Measurements from ENCODE around the gene DTX3.
"Not testable (repeated sequence)": the region's sequence is repeated elsewhere in the genome, so short reads cannot be mapped to it uniquely, and the experiment has no call there.

Gene DTX3

DNA sequence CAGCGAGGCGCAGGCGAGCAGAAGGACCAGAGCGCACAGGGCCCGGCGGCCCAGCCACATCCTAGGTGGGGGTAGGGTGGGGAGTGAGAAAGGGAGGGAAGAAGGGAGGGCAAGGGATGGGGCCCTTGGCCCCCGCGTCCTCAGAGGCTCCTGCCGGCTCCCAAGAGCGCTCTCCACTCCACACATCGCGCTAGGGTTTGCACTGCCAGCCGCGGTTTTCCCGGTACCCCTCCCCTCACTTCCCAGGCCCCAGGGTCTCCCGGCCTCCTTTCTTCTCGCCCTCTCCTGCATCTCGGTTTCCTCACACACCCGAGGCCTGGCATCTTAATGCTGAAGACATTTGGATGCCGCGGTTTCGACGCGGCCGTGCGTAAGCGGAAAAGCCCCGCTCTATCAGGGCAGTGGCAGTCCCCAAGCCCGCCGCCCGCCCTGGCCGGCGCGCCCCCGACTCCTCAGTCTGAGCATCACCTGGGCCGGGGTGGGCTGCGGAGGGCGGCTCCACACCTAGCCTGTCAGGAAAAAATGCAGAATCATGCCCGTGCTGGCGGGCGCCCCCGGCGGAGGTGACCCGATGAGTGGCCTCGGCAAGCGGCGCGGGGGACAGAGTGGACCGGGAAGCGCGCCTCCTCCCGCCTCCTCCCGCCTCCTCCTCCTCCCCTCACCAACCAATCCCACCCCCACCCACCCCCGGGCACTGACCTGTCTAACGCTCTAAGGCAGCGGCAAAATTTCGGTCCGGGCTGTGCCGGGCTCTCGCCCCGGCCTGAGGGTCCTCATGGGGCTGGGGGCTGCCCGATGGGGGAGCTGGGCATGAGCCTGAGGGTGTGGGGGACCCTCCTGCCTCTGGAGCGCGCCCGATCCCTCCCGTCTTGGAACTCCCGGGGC is 27.7 kb downstream of the DTX3 start:
- DNase-seq (ENCODE audit: low spot score) = peak; percentile 27

DNA sequence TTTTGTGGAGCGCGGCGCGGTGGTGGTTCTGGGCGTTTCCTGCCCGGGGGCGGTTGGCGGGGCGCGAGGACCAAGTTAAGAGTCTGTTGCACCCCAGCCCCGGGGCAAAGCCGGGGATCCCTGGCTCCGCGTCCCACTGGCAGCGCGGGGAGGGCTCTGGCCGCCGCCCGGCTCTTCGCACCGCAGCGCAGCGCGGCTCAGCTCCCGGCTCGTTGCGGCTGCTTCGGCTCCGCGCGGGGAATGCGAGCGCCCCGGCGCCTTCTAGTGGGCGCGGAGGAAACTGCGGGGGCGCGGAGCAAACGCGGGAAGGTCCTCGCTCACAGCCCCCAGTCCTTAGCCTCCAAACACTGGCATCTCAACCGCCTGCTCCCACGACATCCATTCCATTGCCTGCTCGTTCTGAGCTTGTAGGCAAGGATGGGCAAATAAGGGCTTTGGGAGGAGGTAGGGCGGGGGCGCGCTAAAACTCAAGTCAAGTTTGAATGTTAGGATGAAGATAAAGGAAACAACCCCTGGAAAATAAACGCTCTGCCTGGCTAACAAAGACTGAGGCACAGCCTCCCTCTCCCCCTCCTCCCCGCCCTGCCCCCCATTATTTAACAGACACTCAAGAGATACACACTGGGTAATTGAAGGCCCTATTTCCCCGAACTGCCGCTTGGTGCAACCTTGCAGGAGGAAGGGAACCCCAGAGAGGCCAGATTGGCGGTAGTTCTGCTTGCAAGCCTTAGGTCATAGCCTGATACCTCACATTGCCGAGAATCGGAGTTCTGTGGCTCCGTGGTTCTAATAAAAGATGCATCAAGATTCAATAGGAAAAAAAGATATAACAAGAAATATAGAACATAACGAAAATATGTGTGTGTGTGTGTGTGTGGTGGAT is 28.6 kb downstream of the DTX3 start, which contains the start of gene B4GALNT1:
Gene B4GALNT1, minus strand, starts transcription at position 244 of the 883 bp plus-strand sequence. CDS start 1,069 bp downstream, outside the sequence.
- peak; percentile 85 for DNase-seq (ENCODE audit: low spot score)

DNA sequence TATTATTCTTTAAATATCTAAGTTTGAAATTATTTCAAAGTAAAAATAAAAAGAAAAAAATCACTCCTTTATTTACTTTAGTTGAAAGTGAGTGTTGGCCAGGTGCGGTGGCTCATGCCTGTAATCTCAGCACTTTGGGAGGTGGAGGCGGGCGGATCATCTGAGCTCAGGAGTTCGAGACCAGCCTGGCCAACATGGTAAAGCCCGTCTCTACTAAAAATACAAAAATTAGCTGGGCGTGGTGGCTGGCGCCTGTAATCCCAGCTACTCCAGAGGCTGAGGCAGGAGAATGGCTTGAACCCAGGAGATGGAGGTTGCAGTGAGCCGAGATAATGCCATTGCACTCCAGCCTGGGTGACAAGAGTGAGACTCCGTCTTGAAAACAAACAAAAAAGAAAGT is 32.1 kb downstream of the DTX3 start:
- DNase-seq (ENCODE audit: low spot score) = not testable (repeated sequence)

DNA sequence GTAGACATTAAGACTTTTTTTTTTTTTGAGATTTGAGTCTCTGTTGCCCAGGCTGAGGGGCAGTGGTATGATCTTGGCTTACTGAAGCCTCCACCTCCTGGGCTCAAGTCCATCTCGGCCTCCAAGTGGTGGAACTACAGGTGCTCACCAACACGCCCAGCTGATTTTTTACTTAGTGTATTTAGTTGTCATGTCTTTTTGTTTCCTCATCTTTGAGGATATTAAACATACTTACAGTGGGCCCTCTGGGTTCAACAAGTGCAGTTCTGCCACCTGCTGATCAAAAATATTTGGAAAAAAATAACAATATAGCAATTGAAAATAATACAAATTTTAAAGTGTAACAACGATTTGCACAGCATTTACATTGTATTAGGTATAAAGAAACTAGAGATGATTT is 32.7 kb downstream of the DTX3 start:
- peak; percentile 51 for DNase-seq (ENCODE audit: low spot score)

DNA sequence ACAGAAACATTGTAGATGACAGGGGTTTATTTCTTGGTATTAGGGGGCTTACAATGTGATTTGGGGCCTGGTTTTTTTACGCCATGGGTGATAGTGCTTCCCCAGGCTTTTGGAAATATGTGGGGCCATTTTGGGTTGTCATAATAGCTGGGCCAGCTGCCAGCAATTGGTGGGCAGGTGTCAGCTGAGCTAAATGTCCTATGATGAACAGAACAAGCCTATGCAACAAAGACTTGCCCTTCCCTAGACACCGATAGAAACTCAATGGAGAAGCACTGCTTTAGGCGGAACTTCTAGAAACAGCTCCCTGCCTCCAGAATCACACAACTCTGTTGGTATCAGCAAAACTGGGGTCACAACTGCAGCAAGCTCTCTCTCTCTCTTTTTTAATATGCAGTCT is 33.5 kb downstream of the DTX3 start:
- DNase-seq (ENCODE audit: low spot score) = no peak

DNA sequence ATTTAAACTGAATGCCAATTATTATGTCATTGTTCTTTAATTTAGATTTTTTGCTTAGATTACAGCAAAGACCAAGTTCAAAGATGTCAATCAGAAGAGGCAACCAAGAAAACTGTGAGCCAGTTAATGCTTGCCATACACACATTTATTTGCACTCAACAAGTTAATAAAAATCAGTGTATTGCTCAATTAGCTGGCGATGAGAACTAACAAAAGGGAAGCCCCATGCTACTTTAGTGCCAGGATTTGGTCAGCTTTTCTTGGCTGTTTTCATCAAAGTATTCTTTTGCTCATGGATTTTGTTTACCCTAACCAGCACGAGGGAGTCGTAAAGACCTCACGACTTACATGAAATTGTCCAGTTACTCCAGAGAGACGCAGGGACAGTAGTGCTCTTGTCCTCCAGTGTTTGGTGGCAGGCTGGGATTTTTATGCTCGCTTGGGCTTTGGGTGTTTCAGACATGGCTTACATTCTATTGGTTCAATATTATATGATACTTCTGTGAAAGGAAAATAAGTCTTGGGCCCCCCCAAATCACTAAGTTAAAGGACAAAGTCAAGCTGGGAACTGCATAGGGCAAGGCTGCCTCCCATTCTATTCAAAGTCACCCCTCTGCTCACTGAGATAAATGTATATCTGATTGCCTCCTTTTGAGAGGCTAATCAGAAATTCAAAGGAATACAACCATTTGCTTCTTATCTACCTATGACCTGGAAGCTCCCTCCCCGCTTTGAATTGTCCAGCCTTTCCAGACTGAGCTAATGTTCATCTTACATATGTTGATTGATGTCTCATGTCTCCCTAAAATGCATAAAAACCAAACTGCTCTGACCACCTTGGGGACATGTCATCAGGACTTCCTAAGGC is 35.8 kb downstream of the DTX3 start:
- DNase-seq (ENCODE audit: low spot score) = no peak

DNA sequence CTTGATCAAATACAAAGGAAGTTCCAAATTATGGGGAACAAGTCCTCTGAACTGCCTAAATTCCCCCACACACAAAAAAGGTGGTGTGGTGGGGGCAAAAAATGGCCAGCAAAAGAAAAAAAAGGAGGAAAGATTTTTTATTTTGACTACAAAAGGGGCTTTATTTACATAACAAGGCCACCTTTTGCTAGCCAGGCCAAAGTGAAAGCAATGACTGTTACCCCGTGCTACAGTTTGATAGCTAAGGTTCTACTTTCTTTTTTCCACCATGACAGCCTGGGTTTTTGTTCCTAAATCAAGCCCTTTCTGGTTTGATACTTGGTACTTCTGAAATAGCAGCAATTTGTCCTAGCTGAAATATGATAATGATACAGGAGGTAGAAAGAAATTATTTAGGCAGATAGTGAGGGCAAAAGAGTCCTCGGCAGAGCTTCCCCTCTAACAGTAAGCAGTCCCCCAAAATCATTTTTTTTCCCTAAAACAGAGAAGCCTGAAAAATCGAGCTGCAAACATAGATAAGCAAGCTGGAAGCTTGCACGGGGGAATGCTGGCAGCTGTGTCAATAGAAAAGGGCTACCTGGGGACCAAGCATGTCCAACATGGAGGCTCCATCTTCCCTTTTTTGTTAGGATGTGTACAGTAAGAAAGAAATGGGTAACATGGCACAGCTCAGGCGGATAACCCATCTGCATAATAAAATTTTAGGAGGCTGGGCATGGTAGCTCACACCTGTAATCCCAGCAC is 37.2 kb downstream of the DTX3 start:
- DNase-seq (ENCODE audit: low spot score) = no peak

DNA sequence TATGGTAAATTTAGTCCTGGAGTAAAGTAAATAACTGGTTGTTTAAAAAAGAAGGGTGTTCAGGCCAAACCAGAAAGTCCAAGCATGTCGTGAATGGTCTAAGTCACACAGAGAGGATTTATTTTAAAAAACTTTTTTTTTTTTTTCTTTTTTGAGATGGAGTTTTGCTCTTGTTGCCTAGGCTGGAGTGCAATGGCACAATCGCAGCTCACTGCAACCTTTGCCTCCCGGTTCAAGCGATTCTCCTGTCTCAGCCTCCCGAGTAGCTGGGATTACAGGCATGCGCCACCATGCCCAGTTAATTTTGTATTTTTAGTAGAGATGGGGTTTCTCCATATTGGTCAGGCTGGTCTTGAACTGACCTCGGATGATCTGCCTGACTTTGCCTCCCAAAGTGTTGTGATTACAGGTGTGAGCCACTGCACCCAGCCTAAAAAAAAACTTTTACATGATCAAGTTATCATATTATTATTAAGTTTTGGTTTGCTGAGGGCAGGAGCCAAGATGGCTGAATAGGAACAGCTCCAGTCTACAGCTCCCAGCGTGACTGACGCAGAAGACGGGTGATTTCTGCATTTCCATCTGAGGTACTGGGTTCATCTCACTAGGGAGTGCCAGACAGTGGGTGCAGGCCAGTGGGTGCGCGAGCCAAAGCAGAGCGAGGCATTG is 41.5 kb downstream of the DTX3 start:
- peak; percentile 50 for DNase-seq (ENCODE audit: low spot score)

DNA sequence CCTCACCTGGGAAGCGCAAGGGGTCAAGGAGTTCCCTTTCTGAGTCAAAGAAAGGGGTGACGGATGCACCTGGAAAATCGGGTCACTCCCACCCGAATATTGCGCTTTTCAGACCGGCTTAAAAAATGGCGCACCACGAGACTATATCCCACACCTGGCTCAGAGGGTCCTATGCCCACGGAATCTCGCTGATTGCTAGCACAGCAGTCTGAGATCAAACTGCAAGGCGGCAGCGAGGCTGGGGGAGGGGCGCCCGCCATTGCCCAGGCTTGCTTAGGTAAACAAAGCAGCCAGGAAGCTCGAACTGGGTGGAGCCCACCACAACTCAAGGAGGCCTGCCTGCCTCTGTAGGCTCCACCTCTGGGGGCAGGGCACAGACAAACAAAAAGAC is 42.0 kb downstream of the DTX3 start:
- not testable (repeated sequence) for DNase-seq (ENCODE audit: low spot score)

DNA sequence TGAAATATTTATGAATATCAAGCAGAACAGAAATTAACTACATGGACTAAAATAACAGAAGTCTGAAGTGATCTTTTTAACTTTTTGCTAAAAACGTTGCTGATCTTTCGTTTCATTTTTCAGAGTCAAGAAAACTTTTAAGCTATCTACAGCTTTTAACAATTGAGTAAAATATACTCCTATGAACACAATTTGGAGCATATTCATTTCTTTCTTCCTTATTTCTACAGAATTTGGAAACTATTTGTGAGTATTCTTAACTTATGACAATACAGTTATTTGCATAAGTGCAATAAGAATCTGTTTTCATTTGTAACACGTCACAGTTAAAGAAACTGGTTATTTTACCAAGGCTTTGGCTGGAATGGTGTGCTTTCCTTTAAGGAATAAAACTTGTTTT is 49.4 kb downstream of the DTX3 start:
- no peak for DNase-seq (ENCODE audit: low spot score)

DNA sequence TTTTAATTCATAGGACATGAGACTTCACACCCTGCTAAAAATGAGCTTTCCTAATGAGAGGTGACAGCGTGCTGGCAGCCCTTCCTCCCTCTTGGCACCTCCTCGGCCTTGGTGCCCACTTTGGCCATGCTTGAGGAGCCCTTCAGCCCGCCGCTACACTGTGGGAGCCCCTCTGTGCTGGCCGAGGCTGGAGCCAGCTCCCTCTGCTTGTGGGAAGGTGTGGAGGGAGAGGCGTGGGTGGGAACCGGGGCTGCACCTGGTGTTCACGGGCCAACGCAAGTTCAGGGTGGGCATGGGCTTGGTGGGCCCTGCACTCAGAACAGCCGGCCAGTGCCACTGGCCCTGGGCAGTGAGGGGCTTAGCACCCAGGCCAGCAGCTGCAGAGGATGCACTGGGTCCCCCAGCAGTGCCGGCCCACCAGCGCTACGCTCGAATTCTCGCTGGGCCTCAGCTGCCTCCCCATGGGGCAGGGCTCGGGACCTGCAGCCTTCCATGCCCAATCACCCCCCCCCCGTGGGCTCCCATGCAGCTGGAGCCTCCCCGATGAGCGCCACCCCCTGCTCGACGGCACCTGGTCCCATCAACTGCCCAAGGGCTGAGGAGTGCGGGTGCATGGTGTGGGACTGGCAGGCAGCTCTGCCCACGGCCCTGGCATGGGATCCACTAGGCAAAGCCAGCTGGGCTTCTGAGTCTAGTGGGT is 51.1 kb downstream of the DTX3 start:
- no peak for DNase-seq (ENCODE audit: low spot score)

DNA sequence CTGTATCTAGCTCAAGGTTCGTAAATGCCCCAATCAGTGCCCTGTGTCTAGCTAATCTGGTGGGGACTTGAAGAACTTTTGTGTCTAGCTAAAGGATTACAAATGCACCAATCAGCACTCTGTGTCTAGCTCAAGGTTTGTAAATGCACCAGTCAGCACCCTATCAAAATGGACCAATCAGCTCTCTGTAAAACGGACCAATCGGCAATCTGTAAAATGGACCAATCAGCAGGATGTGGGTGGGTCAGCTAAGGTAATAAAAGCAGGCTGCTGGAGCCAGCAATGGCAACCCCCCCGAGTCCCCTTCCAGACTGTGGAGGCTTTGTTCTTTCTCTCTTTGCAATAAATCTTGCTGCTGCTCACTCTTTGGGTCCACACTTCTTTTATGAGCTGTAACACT is 51.8 kb downstream of the DTX3 start:
- DNase-seq (ENCODE audit: low spot score) = not testable (repeated sequence)

DNA sequence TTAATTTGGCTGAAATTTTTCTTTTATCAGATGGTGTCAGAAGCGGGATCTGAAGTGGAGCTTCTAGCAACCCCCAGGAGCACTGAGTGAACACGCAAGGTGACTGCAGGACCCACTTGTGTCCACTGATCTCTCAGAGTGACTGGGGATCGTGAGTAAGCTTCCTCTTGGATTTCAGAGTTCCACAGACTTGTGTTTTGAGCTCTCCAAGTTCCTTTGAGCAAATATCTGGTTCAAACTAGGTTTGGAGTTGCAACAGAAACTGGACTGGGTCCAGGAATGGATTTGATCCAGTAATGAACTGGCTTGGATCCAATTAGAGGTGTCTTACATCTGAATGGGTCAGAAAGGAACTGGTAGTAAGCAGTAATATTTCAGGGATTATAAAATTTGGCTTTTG is 53.1 kb downstream of the DTX3 start:
- no peak for DNase-seq (ENCODE audit: low spot score)

DNA sequence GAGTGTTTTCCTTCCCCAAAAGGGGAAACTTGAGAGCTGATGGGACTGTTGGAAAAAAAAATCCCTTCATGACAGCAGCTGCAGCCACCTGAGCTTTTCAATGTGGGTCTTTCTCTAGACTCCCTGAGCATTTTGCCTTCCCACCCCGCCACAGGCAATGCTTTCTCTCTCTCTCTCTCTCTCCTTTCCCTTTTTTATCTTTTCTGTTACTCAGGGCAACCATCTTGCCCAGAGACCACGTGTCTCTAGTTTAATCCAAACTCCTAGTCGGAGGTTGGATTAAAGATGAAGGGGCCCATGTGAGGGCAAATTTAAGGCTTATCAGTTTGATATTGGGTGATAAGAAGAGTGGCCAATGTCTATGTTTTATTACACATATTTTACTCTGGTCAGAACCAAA is 54.3 kb downstream of the DTX3 start:
- DNase-seq (ENCODE audit: low spot score) = no peak

Data from NAMALWA (cell line).